SK-N-MC (cell line): Measurements from ENCODE around the gene SGPL1.
A peak's percentile ranks its signal among the peaks of the same experiment; 100 is the strongest.

ENCODE experiments used
- DNase-seq: peaks from one replicate; pipeline ENCODE4 v3.0.0-alpha.2; 2011; ENCODE audit warnings: low read depth, low spot score
- H3K27ac ChIP-seq: fragments of 200-600 bp; sonication (generic); 2 replicates; pipeline ENCODE4 v1.5.1; 2016; ENCODE audit warnings: mixed run types
- H3K36me3 ChIP-seq: fragments of 200-600 bp; sonication (generic); 2 replicates; pipeline ENCODE4 v1.6.1; 2017; ENCODE audit warnings: antibody characterized with exemption, low read length, mixed read lengths; ENCODE audit not compliant: insufficient read depth
- H3K4me3 ChIP-seq: fragments of 200-600 bp; sonication (generic); 2 replicates; pipeline ENCODE4 v1.5.1; 2016
- H3K9ac ChIP-seq: fragments of 200-600 bp; sonication (generic); 2 replicates; pipeline ENCODE4 v1.8.0; 2017; ENCODE audit warnings: mixed run types, mixed read lengths; ENCODE audit not compliant: insufficient read length
- H3K9me3 ChIP-seq: fragments of 200-600 bp; sonication (generic); 2 replicates; pipeline ENCODE4 v1.6.1; 2017; ENCODE audit warnings: low read depth, mild to moderate bottlenecking, antibody characterized with exemption, low read length, moderate library complexity, mixed read lengths
- EZH2 ChIP-seq: fragments of 200-600 bp; sonication (generic); IDR thresholded peaks from one replicate; pipeline ENCODE4 v1.6.1; 2017; ENCODE audit warnings: antibody characterized with exemption
- FOXP2 ChIP-seq: optimal IDR thresholded peaks from 2 replicates; pipeline ENCODE3; 2011; ENCODE audit warnings: mild to moderate bottlenecking, moderate library complexity; ENCODE audit not compliant: insufficient read depth; ENCODE audit errors: extremely low read length, control extremely low read depth
- POLR2AphosphoS5 ChIP-seq: IDR thresholded peaks from 2 replicates; pipeline ENCODE4 v1.6.1; 2012; ENCODE audit warnings: mild to moderate bottlenecking, low read depth, low read length, borderline replicate concordance

Gene SGPL1

GRCh38 chr10:70811881-70812280 is 3.9 kb upstream of the SGPL1 start:
- TF ChIP-seq EZH2 (no peak), POLR2AphosphoS5 (no peak), FOXP2 (no peak)
- H3K27ac ChIP-seq = no peak overlapping the region

GRCh38 chr10:70812814-70813213 is 2.9 kb upstream of the SGPL1 start:
- Histone ChIP-seq H3K27ac (no peak overlapping the region), H3K9ac (no peak overlapping the region), H3K4me3 (no peak overlapping the region), H3K9me3 (no peaks in the 10 kb centered on the region), H3K36me3 (no peaks in the 10 kb centered on the region)
- DNase-seq = no peak
- no peak for TF ChIP-seq EZH2

More at GRCh38 chr10:70811881-70812280, 3.9 kb upstream of the SGPL1 start:
- no peaks in the 10 kb centered on the region for H3K36me3 ChIP-seq
- H3K9me3 ChIP-seq = no peaks in the 10 kb centered on the region
- H3K9ac ChIP-seq = no peak overlapping the region
- no peak overlapping the region for H3K4me3 ChIP-seq
- no peak for DNase-seq

- Histone ChIP-seq H3K4me3 (no peak overlapping the region), H3K9ac (no peak overlapping the region), H3K9me3 (no peaks in the 10 kb centered on the region), H3K36me3 (no peaks in the 10 kb centered on the region), H3K27ac (no peak overlapping the region)
- TF ChIP-seq POLR2AphosphoS5 = no peak
- no peak for TF ChIP-seq EZH2
- TF ChIP-seq FOXP2 = no peak
- no peak for DNase-seq
Observed at GRCh38 chr10:70814126-70814525, 1.6 kb upstream of the SGPL1 start.

- DNase-seq = no peak
- 0 out of 2 replicates have a peak overlapping the region, but pooled peaks have one; percentile 64 for H3K27ac ChIP-seq
- TF ChIP-seq FOXP2 (no peak), EZH2 (no peak), POLR2AphosphoS5 (peak; percentile 23; the same call in 1 of the 2 replicates)
- H3K9ac ChIP-seq = peak overlapping the region; percentile 70
- peak overlapping the region; percentile 81 for H3K4me3 ChIP-seq
- H3K36me3 ChIP-seq = peaks cover 3% of the 10 kb centered on the region; the same call in 1 of the 2 replicates
- H3K9me3 ChIP-seq = no peaks in the 10 kb centered on the region
Observed at GRCh38 chr10:70816220-70816894, 609 bp downstream of the SGPL1 start.

GRCh38 chr10:70820976-70821750 is 5.4 kb downstream of the SGPL1 start:
- TF ChIP-seq FOXP2 = no peak
- no peak for TF ChIP-seq POLR2AphosphoS5
- no peak for TF ChIP-seq EZH2
- Histone ChIP-seq H3K36me3 (peaks cover 3% of the 10 kb centered on the region; the same call in 1 of the 2 replicates), H3K9me3 (no peaks in the 10 kb centered on the region), H3K4me3 (no peak overlapping the region), H3K27ac (no peak overlapping the region), H3K9ac (no peak overlapping the region)
- DNase-seq = no peak

- Histone ChIP-seq H3K36me3 (peaks cover 3% of the 10 kb centered on the region; the same call in 1 of the 2 replicates), H3K9ac (no peak overlapping the region), H3K4me3 (no peak overlapping the region), H3K9me3 (no peaks in the 10 kb centered on the region), H3K27ac (no peak overlapping the region)
- DNase-seq = no peak
- no peak for TF ChIP-seq EZH2
- TF ChIP-seq FOXP2 = no peak
- no peak for TF ChIP-seq POLR2AphosphoS5
Observed at GRCh38 chr10:70822076-70822820, 6.5 kb downstream of the SGPL1 start.

GRCh38 chr10:70827086-70827757 is 11.5 kb downstream of the SGPL1 start:
- no peak overlapping the region for H3K9ac ChIP-seq
- no peaks in the 10 kb centered on the region for H3K9me3 ChIP-seq
- TF ChIP-seq EZH2 (no peak), FOXP2 (no peak), POLR2AphosphoS5 (no peak)
- H3K36me3 ChIP-seq = no peaks in the 10 kb centered on the region
- peak overlapping the region; percentile 64 for H3K27ac ChIP-seq
- DNase-seq = no peak
- H3K4me3 ChIP-seq = no peak overlapping the region

GRCh38 chr10:70828923-70829322 is 13.2 kb downstream of the SGPL1 start:
- Histone ChIP-seq H3K4me3 (no peak overlapping the region), H3K9me3 (no peaks in the 10 kb centered on the region), H3K27ac (no peak overlapping the region), H3K9ac (no peak overlapping the region), H3K36me3 (no peaks in the 10 kb centered on the region)
- no peak for TF ChIP-seq POLR2AphosphoS5
- DNase-seq = no peak
